NB4 (cell line): Measurements from ENCODE around the gene TDP2.

ENCODE experiments used
- CTCF ChIP-seq: IDR thresholded peaks from one replicate; pipeline ENCODE4 v1.5.1; 2012; ENCODE audit warnings: low read depth, low read length
- MYC ChIP-seq: IDR thresholded peaks from 2 replicates; pipeline ENCODE4 v1.6.1; 2011; ENCODE audit warnings: low read depth, low read length
- POLR2A ChIP-seq: IDR thresholded peaks from 2 replicates; pipeline ENCODE4 v1.6.1; 2011; ENCODE audit warnings: mild to moderate bottlenecking; ENCODE audit not compliant: insufficient read length; ENCODE audit errors: extremely low read depth
- TF ChIP-seq, protein P1 (sequence below): IDR thresholded peaks from 2 replicates; pipeline ENCODE4 v1.6.1; 2011; ENCODE audit warnings: low read depth, low read length

DNA sequence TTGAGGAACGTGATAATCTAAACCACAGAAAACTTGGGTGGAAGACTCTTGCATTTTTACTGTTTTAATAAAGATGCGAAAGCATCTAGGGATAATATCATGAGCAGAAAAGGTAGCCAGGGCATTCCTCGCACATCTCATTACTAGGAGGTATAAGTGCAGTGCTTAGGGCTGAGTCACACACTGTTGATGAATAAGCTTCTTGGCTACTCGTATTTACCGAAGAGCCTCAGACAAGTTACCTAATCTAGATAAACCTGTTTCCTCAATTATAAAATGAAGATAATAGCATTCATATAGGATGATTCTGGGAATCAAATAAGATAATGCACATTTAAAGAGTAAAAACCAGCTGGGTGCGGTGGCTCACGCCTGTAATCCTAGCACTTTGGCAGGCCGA, 19.9 kb downstream of the TDP2 start:
- TF ChIP-seq CTCF (no peak), POLR2A (no peak), MYC (no peak)
- TF ChIP-seq, protein P1, sequence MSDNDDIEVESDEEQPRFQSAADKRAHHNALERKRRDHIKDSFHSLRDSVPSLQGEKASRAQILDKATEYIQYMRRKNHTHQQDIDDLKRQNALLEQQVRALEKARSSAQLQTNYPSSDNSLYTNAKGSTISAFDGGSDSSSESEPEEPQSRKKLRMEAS, result no peak
